GM10266 (cell line): ENCODE results near the gene ALDH3B2.

Experiments used
- DNase-seq: peaks from one replicate; pipeline ENCODE4 v3.0.0; 2012; ENCODE audit errors: extremely low spot score
- CTCF ChIP-seq: IDR thresholded peaks from 2 replicates; pipeline ENCODE4 v1.5.1; 2012; ENCODE audit warnings: mild to moderate bottlenecking, low read depth; ENCODE audit not compliant: control insufficient read depth, insufficient read depth; ENCODE audit errors: missing control alignments

Gene ALDH3B2

GRCh38 chr11:67644472-67645418, 29.7 kb downstream of the ALDH3B2 start:
- no peak for DNase-seq
- TF ChIP-seq CTCF, result no peak

GRCh38 chr11:67644042-67644441, 30.4 kb downstream of the ALDH3B2 start:
- TF ChIP-seq CTCF, result peak; percentile 18
- no peak for DNase-seq

GRCh38 chr11:67642173-67643120, 32.0 kb downstream of the ALDH3B2 start:
- DNase-seq, result no peak
- TF ChIP-seq CTCF, result no peak

- TF ChIP-seq CTCF, result no peak
- DNase-seq, result no peak
Observed at GRCh38 chr11:67641338-67642172, 32.9 kb downstream of the ALDH3B2 start.

GRCh38 chr11:67640758-67641337, 33.6 kb downstream of the ALDH3B2 start:
- DNase-seq, result no peak
- TF ChIP-seq CTCF, result no peak

GRCh38 chr11:67640021-67640757, 34.2 kb downstream of the ALDH3B2 start:
- TF ChIP-seq CTCF, result peak; percentile 65

More at GRCh38 chr11:67640021-67640757, 34.2 kb downstream of the ALDH3B2 start:
- DNase-seq, result no peak
